HG03520 (cell line): ENCODE data around the gene CBLL1.

Source experiments
- ATAC-seq: cut with Tn5 transposase; IDR thresholded peaks from one replicate; pipeline ENCODE4 v1.9.1; 2021; ENCODE audit warnings: mild to moderate bottlenecking, moderate library complexity; ENCODE audit not compliant: unreplicated experiment

CBLL1 gene

GRCh38 chr7:107809179-107809578 is 65.2 kb downstream of the CBLL1 start:
- no peak for ATAC-seq

GRCh38 chr7:107810626-107811025 is 66.7 kb downstream of the CBLL1 start:
- no peak for ATAC-seq
